ENCODE measurements around the gene BOLA1.
"Not testable (repeated sequence)": the region's sequence is repeated elsewhere in the genome, so short reads cannot be mapped to it uniquely, and the experiment has no call there.

The BOLA1 gene

GRCh38 chr1:149899460-149900284 lies at the start of gene BOLA1:
TSS of gene BOLA1 (plus strand) at chr1:149899568. CDS start at chr1:149900060, 492 bp downstream.
- in situ Hi-C loops (cut with HindIII; ENCODE audit: low pct_ligation_motif_present, low pct_unique_long_range_greater_than_20kb, low sequenced_read_pairs) = no loop called here
- DNase-seq = peak; percentile 96

- no peak for DNase-seq
- in situ Hi-C loops (cut with HindIII; ENCODE audit: low pct_ligation_motif_present, low pct_unique_long_range_greater_than_20kb, low sequenced_read_pairs) = no loop called here
Measured at GRCh38 chr1:149849947-149850360, 49.4 kb upstream of the BOLA1 start.

- DNase-seq; in situ Hi-C loops (cut with HindIII; ENCODE audit: low pct_ligation_motif_present, low pct_unique_long_range_greater_than_20kb, low sequenced_read_pairs): not testable (repeated sequence)
Measured at GRCh38 chr1:149850732-149851345, 48.5 kb upstream of the BOLA1 start.

- DNase-seq; in situ Hi-C loops (cut with HindIII; ENCODE audit: low pct_ligation_motif_present, low pct_unique_long_range_greater_than_20kb, low sequenced_read_pairs): not testable (repeated sequence)
Measured at GRCh38 chr1:149851585-149852213, 47.7 kb upstream of the BOLA1 start.

- in situ Hi-C loops (cut with HindIII; ENCODE audit: low pct_ligation_motif_present, low pct_unique_long_range_greater_than_20kb, low sequenced_read_pairs); DNase-seq: not testable (repeated sequence)
Measured at GRCh38 chr1:149852263-149852662, 47.1 kb upstream of the BOLA1 start.

GRCh38 chr1:149860271-149860670 lies 39.1 kb upstream of the BOLA1 start:
- in situ Hi-C loops (cut with HindIII; ENCODE audit: low pct_ligation_motif_present, low pct_unique_long_range_greater_than_20kb, low sequenced_read_pairs); DNase-seq: not testable (repeated sequence)

GRCh38 chr1:149860684-149861496 lies 38.5 kb upstream of the BOLA1 start:
- DNase-seq; in situ Hi-C loops (cut with HindIII; ENCODE audit: low pct_ligation_motif_present, low pct_unique_long_range_greater_than_20kb, low sequenced_read_pairs): not testable (repeated sequence)

- in situ Hi-C loops (cut with HindIII; ENCODE audit: low pct_ligation_motif_present, low pct_unique_long_range_greater_than_20kb, low sequenced_read_pairs); DNase-seq: not testable (repeated sequence)
Measured at GRCh38 chr1:149861497-149862054, 37.8 kb upstream of the BOLA1 start.

- DNase-seq; in situ Hi-C loops (cut with HindIII; ENCODE audit: low pct_ligation_motif_present, low pct_unique_long_range_greater_than_20kb, low sequenced_read_pairs): not testable (repeated sequence)
Measured at GRCh38 chr1:149866887-149867286, 32.5 kb upstream of the BOLA1 start.

- in situ Hi-C loops (cut with HindIII; ENCODE audit: low pct_ligation_motif_present, low pct_unique_long_range_greater_than_20kb, low sequenced_read_pairs); DNase-seq: not testable (repeated sequence)
Measured at GRCh38 chr1:149873060-149873459, 26.3 kb upstream of the BOLA1 start.

GRCh38 chr1:149877211-149877946 lies 22.0 kb upstream of the BOLA1 start:
- no peak for DNase-seq

GRCh38 chr1:149879556-149879955 lies 19.8 kb upstream of the BOLA1 start:
- in situ Hi-C loops (cut with HindIII; ENCODE audit: low pct_ligation_motif_present, low pct_unique_long_range_greater_than_20kb, low sequenced_read_pairs) = no loop called here

More at GRCh38 chr1:149877211-149877946, 22.0 kb upstream of the BOLA1 start:
- in situ Hi-C loops (cut with HindIII; ENCODE audit: low pct_ligation_motif_present, low pct_unique_long_range_greater_than_20kb, low sequenced_read_pairs) = no loop called here

GRCh38 chr1:149881876-149882275 lies 17.5 kb upstream of the BOLA1 start:
- in situ Hi-C loops (cut with HindIII; ENCODE audit: low pct_ligation_motif_present, low pct_unique_long_range_greater_than_20kb, low sequenced_read_pairs) = no loop called here
- no peak for DNase-seq

More at GRCh38 chr1:149879556-149879955, 19.8 kb upstream of the BOLA1 start:
- no peak for DNase-seq

GRCh38 chr1:149883598-149884247 lies 15.6 kb upstream of the BOLA1 start:
- in situ Hi-C loops (cut with HindIII; ENCODE audit: low pct_ligation_motif_present, low pct_unique_long_range_greater_than_20kb, low sequenced_read_pairs) = no loop called here
- no peak for DNase-seq

- in situ Hi-C loops (cut with HindIII; ENCODE audit: low pct_ligation_motif_present, low pct_unique_long_range_greater_than_20kb, low sequenced_read_pairs) = no loop called here
- DNase-seq = peak; percentile 50
Measured at GRCh38 chr1:149884433-149885338, 14.7 kb upstream of the BOLA1 start.

Data from ACHN (cell line).